Endometrium (tissue), 2 donors: ENCODE results near the gene TSC1.
"Not testable (repeated sequence)": the region's sequence is repeated elsewhere in the genome, so short reads cannot be mapped to it uniquely, and the experiment has no call there.

ENCODE experiments used
- FAIRE-seq: peaks from 2 replicates; lab custom pipeline; 2012; peaks lifted over from hg19 to GRCh38; lab: Jason Lieb, UNC
- donor health status: control.
- donor health status: control.

TSC1 gene

GRCh38 chr9:132976571-132976970 lies 32.2 kb upstream of the TSC1 start:
- no peak for FAIRE-seq

- FAIRE-seq = no peak
These were observed 31.5 kb upstream of the TSC1 start for GRCh38 chr9:132975961-132976360.

- FAIRE-seq = no peak
These were observed 29.3 kb upstream of the TSC1 start for GRCh38 chr9:132973713-132974112.

- no peak for FAIRE-seq
These were observed 28.8 kb upstream of the TSC1 start for GRCh38 chr9:132973166-132973565.

GRCh38 chr9:132970324-132971062 lies 26.1 kb upstream of the TSC1 start:
- no peak for FAIRE-seq

GRCh38 chr9:132969783-132970182 lies 25.4 kb upstream of the TSC1 start:
- no peak for FAIRE-seq

GRCh38 chr9:132967908-132968307 lies 23.5 kb upstream of the TSC1 start:
- FAIRE-seq = not testable (repeated sequence)

- FAIRE-seq = no peak
These were observed 21.1 kb upstream of the TSC1 start for GRCh38 chr9:132965478-132965877.

GRCh38 chr9:132961002-132961401 lies 16.6 kb upstream of the TSC1 start:
- no peak for FAIRE-seq

- FAIRE-seq = no peak
These were observed 13.4 kb upstream of the TSC1 start for GRCh38 chr9:132957805-132958204.

GRCh38 chr9:132955768-132956167 lies 11.4 kb upstream of the TSC1 start:
- no peak for FAIRE-seq

GRCh38 chr9:132955123-132955522 lies 10.7 kb upstream of the TSC1 start:
- no peak for FAIRE-seq

GRCh38 chr9:132949709-132950108 lies 5.3 kb upstream of the TSC1 start:
- FAIRE-seq = no peak

- no peak for FAIRE-seq
These were observed 4.2 kb upstream of the TSC1 start for GRCh38 chr9:132948482-132949050.

GRCh38 chr9:132947756-132948155 lies 3.3 kb upstream of the TSC1 start:
- FAIRE-seq = no peak

GRCh38 chr9:132946631-132947295 lies 2.3 kb upstream of the TSC1 start:
- FAIRE-seq = no peak

- no peak for FAIRE-seq
These were observed 1.8 kb upstream of the TSC1 start for GRCh38 chr9:132946211-132946610.

GRCh38 chr9:132945186-132946130 lies 1.0 kb upstream of the TSC1 start:
- no peak for FAIRE-seq

GRCh38 chr9:132943651-132944293 lies 644 bp downstream of the TSC1 start:
- no peak for FAIRE-seq

- no peak for FAIRE-seq
These were observed 1.8 kb downstream of the TSC1 start for GRCh38 chr9:132942541-132943182.

- no peak for FAIRE-seq
These were observed 5.2 kb downstream of the TSC1 start for GRCh38 chr9:132939169-132939568.
